ENCODE results near the gene PRKG1.

PRKG1 gene

DNA sequence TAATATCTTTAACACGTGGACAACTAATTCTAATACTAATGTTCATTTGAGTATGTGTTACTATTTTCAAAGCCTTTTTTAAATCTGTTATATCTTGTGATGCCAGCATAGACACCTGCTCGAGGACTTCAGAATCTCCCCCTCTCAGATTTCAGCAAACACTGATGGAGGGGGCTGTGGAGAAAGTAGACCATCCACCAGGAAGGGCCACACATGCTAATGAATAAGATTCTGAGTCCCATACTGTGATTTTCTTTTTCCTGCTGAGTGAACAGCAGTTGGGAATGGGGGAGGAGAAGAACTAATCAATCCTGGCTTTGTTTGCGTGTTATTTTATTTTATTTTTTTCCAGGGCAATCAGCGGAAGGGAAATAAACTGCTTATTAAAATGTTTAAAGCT, 783.0 kb downstream of the PRKG1 start:
- DNase-seq (ENCODE audit: low read depth in 2 of 3, low spot score in 1 of 3), result no peak

DNA sequence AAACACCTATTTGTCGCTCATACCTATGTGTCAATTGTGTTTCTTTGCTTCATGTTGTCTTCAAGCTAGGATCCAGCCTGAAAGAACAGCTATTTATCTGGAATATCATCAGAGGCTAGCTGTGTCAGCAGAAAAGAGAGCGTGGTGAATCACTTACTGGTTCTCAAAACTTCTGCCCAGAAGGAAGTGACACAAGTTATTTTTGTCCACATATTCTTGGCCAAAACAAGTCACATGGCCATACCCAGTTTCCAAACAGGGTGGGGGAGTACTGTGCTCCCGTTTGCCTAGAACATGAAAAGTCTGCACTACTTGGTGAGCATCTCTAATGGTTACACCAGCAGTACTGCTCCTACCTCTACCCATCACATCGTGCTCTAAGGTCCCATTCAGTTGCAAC, 786.0 kb downstream of the PRKG1 start:
- no peak for DNase-seq (ENCODE audit: low read depth in 2 of 3, low spot score in 1 of 3)

DNA sequence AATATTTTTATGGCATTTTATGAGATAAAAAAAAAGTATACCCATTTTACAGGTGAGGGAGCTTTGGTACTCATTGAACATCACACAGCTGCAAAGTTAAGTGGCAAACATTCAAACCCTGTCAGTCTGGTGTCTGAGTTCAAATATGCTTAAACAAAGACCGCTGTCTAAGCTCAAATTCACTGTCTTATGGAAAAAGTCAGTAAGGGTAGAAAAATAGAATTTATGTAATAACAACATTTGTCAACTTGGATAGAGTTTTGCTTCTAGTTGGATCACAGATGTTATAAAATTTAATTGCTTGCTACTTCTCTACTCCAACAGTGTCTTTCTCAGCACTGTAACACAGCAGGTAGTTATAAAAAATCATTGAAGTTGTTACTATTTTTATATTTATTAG, 786.8 kb downstream of the PRKG1 start:
- DNase-seq (ENCODE audit: low read depth in 2 of 3, low spot score in 1 of 3), result no peak

GRCh38 chr10:51861731-51862130, 787.4 kb downstream of the PRKG1 start:
- no peak for DNase-seq (ENCODE audit: low read depth in 2 of 3, low spot score in 1 of 3)

- no peak for DNase-seq (ENCODE audit: low read depth in 2 of 3, low spot score in 1 of 3)
Measured at GRCh38 chr10:51862149-51862548, 787.9 kb downstream of the PRKG1 start.

DNA sequence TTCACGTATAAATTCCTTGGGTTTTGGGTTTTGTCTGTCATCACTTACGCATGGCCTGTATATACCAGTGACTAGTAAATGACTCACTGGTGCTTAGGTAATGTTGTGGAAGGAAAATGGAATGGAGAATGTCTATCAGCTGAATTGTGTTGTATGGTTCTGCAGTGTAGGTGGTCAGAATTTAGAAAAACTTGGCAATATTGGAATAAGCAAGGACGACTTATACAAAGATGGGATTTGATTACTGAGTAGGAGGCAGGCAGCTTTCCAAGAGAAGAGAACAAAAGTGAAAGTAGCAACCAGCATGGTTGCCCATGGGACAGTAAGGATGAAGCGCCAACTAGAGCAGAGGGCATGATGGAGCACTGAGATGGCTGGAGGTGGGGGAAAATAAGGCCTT, 793.7 kb downstream of the PRKG1 start:
- no peak for DNase-seq (ENCODE audit: low read depth in 2 of 3, low spot score in 1 of 3)

GRCh38 chr10:51874131-51874530, 799.8 kb downstream of the PRKG1 start:
- DNase-seq (ENCODE audit: low read depth in 2 of 3, low spot score in 1 of 3), result no peak

DNA sequence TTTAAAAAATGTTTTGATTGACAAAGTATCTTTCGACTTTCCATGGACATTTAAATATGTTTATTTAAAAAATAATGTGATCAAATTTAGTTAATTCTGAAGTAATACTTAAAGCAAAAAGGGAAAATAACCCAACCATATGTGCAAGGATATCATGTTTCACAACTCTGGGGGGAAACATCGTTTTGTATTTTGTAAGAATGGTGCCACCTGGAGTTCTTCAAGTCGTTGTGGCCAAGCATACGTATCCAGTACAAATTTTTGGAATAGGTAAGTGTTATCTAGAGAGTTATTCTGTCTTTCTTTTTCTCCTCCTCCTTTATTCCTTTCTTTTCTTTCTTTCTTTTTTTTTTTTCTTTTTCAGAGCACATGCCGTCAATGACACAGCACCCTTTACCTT, 801.3 kb downstream of the PRKG1 start:
- DNase-seq (ENCODE audit: low read depth in 2 of 3, low spot score in 1 of 3), result no peak

DNA sequence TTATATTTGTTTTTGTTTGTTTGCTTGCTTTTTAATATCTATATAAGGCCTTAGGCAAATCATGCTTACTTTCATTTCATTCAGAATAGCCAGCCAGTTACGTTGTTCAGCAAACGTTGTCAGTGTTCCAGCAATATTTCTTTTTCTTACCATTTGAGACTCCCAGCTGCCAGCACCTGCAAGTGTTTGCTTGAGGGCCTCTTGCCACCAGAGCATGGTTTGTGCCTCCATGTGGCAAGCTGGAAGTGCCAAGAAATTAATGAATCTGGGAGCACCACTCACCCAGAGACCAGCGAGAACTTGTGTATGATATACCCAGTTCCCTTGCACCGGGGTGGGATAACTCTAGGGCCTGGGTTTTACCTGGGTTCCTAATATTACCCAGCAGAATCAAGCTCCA, 802.2 kb downstream of the PRKG1 start:
- DNase-seq (ENCODE audit: low read depth in 2 of 3, low spot score in 1 of 3), result no peak

DNA sequence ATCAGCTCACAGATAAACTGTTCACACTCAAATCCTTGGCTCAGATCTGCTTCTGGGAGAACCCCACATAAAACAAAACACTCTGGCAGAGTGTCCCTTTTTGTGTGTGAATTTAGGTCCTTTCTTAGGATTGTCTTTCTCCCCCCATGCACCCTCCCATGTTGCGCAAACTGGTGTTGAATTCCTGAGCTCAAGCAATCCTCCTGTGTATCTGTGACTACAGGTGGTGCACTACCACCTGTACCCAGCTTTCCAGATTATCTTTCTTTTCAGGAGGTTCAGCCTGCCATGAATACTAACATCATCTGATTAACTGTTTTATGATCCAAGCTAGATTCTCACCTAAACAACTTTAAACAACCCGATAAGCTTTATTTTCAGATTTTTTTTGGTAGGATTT, 802.7 kb downstream of the PRKG1 start:
- DNase-seq (ENCODE audit: low read depth in 2 of 3, low spot score in 1 of 3), result no peak

DNA sequence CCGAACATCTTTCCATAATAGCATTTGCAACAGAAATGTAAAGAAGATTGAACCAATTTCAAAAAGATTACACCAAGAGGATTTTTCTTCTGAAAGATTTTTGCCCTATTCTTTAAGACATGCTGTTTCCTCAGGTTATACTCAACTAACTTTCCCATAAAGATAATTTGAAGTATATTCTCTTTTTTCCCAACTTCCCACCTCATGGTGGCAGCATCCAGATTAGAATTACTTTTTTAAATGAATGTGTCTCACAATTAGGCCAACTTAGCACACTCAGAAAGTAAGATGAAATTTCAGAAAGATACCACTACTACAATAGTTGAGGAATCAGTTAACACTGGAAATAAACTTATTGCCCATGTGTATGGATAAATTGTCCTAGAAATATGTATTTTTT, 803.3 kb downstream of the PRKG1 start:
- no peak for DNase-seq (ENCODE audit: low read depth in 2 of 3, low spot score in 1 of 3)

GRCh38 chr10:51878695-51879094, 804.4 kb downstream of the PRKG1 start:
- no peak for DNase-seq (ENCODE audit: low read depth in 2 of 3, low spot score in 1 of 3)

GRCh38 chr10:51879238-51879637, 805.0 kb downstream of the PRKG1 start:
- DNase-seq (ENCODE audit: low read depth in 2 of 3, low spot score in 1 of 3), result peak in 2 of 3 donors; percentile 7 to 9

- DNase-seq (ENCODE audit: low read depth in 2 of 3, low spot score in 1 of 3), result no peak
Measured at GRCh38 chr10:51881213-51881612, 806.9 kb downstream of the PRKG1 start.

- no peak for DNase-seq (ENCODE audit: low read depth in 2 of 3, low spot score in 1 of 3)
Measured at GRCh38 chr10:51886438-51887068, 812.3 kb downstream of the PRKG1 start.

DNA sequence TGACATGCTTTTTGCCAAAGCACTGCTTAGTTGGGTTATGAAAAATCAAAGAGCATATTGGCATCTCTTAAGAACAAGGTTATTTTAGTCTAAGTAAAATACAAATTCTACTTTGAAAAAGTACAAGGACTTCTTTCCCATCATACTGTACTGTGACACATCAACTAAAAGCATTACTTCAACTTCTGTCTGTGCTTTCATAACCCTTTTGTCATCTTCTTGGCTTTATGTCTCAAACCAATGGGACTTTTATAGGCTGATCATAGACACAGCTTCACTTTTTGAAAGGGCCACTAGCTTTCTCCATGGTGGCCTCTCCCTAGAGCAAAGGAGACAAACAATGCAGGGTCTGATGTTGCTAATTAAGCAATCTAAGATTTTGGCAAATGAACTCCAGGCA, 814.0 kb downstream of the PRKG1 start:
- no peak for DNase-seq (ENCODE audit: low read depth in 2 of 3, low spot score in 1 of 3)

GRCh38 chr10:51892313-51892712, 818.0 kb downstream of the PRKG1 start:
- no peak for DNase-seq (ENCODE audit: low read depth in 2 of 3, low spot score in 1 of 3)

- DNase-seq (ENCODE audit: low read depth in 2 of 3, low spot score in 1 of 3), result no peak
Measured at GRCh38 chr10:51892965-51893658, 818.8 kb downstream of the PRKG1 start.

DNA sequence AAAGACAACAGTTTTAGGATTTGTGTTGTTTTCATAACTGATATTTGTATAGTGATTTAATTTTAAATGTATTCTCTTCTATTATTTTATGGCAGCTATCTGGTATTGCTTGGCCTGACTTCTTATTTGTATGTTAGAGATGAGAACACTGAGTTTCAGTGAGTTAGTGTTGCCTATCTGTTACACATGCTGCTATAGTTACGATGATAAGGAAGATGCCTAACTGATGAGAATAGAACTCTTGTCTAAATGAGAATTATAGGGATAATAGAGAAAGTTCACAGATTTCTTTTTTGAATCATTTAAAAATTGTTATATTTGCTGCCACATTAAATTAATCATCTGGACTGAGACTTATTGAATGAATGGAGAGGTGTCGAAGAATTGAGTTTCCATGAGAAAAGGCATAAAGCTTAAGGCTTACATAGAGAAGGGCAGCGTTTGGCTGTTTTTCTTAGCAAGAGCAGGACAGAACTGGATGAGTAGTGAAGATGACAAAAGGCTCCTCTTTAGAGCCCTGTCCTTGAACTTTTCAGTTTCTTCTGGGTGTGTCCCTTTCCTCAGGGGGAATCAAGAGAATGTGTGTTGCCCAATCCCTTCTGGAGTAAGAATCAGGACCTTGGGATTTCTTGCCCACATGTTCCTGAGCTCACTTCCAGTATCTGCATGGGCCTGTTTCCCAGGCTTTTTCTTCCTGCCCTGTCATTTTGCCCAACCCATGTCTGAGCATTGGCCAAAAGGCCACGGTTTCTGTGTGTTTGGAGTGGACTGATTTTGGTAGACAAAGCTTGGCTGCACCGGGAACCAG, 820.7 kb downstream of the PRKG1 start:
- DNase-seq (ENCODE audit: low read depth in 2 of 3, low spot score in 1 of 3), result no peak

- no peak for DNase-seq (ENCODE audit: low read depth in 2 of 3, low spot score in 1 of 3)
Measured at GRCh38 chr10:51896849-51897248, 822.6 kb downstream of the PRKG1 start.

DNA sequence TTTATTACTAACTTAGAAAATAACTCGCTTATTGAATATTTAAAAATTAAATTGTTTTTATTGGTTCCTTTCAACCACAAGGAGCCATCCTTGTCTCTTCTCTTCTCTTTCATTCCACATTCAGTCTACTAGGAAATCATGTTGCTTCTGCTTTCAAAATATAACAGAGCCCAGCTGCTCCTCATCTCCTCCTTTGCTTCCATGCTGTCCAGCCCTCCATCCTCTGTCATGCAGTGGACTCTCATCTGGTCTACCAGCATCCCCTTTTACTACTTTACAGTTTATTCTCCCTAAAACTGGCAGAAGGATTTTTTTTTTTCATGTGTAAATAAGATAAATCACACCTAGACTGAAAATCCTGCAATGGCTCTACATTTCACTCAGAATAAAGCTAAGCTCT, 823.3 kb downstream of the PRKG1 start:
- no peak for DNase-seq (ENCODE audit: low read depth in 2 of 3, low spot score in 1 of 3)

- no peak for DNase-seq (ENCODE audit: low read depth in 2 of 3, low spot score in 1 of 3)
Measured at GRCh38 chr10:51900180-51900579, 825.9 kb downstream of the PRKG1 start.

Measured in stimulated activated CD4-positive, alpha-beta T cell treated with anti-CD3 and anti-CD28 coated beads, Interleukin-12 subunit alpha, Interleukin-12 subunit beta, amount 100 ng/mL, for 48 hours (primary cell).